Choroid plexus epithelial cell (primary cell): ENCODE measurements around the gene SCYL1.

Experiments used
- DNase-seq: peaks from one replicate; pipeline ENCODE4 v3.0.0-alpha.2; 2010; ENCODE audit warnings: low read depth
- H3K4me3 ChIP-seq: 2 replicates; pipeline ENCODE4 v1.5.1; 2011; ENCODE audit warnings: low read depth, mild to moderate bottlenecking, control low read depth, low read length, moderate library complexity
- TF ChIP-seq, protein P1 (sequence below): conservative IDR thresholded peaks from 2 replicates; pipeline ENCODE4 v1.5.1; 2011; ENCODE audit warnings: low read depth, mild to moderate bottlenecking, control low read depth, inconsistent platforms, low read length, moderate library complexity

The SCYL1 gene

DNA sequence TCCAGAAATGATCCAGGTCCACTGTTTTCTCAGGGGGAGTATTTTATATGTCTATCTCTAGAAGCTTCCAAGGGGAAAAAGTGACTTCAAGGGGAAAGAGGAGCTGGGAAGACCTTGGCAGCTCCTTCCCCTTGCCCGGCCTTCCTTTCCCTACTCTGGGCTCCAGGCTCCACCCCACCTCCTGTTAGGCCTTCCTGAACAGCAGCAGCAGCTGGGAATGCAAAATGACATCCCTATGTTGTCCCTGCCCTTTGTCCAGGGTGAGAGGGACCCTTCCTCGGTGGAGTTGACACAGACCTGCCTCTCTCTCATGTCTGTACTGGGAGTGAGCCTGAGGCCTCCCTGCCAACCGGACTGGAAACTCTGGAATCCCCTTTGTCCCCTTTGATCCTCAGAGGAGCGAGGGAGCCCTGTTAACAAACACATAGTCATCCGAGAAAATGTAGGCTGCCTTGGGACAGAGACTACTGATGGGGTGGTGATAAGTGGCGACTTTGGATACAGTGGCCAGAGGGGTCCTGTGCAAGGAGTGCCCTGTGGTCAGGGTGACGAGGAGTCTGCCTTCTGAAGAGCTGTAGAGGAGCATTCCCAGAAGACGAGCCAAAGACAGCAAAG is 35.1 kb upstream of the SCYL1 start:
- TF ChIP-seq, protein P1, sequence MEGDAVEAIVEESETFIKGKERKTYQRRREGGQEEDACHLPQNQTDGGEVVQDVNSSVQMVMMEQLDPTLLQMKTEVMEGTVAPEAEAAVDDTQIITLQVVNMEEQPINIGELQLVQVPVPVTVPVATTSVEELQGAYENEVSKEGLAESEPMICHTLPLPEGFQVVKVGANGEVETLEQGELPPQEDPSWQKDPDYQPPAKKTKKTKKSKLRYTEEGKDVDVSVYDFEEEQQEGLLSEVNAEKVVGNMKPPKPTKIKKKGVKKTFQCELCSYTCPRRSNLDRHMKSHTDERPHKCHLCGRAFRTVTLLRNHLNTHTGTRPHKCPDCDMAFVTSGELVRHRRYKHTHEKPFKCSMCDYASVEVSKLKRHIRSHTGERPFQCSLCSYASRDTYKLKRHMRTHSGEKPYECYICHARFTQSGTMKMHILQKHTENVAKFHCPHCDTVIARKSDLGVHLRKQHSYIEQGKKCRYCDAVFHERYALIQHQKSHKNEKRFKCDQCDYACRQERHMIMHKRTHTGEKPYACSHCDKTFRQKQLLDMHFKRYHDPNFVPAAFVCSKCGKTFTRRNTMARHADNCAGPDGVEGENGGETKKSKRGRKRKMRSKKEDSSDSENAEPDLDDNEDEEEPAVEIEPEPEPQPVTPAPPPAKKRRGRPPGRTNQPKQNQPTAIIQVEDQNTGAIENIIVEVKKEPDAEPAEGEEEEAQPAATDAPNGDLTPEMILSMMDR = no peak
- H3K4me3 ChIP-seq = no peak overlapping the region
- no peak for DNase-seq

DNA sequence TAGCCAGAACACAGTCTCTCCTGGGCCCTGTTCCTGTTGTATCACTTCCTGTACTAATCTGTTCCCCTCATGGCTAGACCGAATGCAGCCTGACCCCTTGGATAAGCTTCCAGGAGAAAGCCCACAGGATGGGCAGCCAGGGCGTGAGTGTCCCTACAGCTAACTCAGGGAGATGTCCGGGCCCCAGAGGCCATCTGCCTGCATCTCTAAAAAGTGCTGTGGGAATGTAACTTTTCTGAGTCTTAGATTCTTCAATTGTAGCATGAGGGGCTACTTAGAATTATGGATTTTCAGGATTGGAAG is 33.8 kb upstream of the SCYL1 start:
- no peak for DNase-seq
- TF ChIP-seq, protein P1 = no peak
- H3K4me3 ChIP-seq = no peak overlapping the region

DNA sequence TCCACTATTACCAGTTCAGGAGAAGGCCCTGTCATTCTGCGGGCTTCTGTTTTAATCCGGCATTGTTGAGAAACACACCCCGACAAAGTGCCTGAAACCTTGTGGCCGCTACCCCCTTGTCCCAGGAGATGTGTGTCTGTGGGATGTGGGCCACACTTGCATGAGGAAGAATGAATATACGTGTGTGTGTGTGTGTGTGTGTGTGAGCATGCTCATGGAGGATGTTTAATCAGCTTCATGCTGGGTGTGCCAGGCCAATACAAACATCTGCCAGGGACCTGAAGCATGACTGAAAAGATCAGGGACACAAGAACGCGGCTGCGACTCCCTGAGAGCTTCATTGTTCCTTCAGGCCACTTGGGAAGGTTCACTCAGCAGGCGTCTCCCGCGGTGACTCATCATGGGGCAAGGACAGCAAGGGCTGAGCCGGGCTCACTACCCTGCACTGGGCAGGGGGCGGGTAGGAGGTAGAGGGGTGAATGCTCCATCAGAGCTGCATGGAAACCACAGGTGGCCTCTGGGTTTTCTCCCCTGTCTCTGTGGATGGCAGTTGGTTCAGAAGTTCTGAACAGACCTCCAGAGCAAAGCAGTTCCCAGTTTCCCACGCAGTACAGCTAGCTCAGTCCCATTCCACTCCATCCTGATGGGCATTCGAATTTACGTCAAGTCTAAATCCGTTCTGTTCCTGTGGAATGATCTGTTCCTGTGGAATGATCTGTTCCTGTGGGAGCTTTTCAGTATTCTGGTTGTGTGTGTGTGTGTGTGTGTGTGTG is 33.1 kb upstream of the SCYL1 start:
- peak; percentile 87 for DNase-seq
- TF ChIP-seq, protein P1 = no peak
- H3K4me3 ChIP-seq = no peak overlapping the region

DNA sequence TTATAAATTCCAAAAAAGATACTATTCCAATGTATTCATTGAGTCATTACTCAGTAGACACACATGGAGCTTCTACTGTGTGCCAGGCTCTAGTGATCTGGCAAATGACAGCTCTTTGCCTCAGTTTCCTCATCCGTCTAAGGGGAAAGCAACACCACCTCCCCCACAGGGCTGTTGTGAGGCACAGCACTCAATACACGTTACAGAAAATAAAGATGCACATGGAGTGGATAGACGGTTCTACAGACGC is 32.6 kb upstream of the SCYL1 start:
- DNase-seq = no peak
- H3K4me3 ChIP-seq = no peak overlapping the region
- TF ChIP-seq, protein P1 = no peak

DNA sequence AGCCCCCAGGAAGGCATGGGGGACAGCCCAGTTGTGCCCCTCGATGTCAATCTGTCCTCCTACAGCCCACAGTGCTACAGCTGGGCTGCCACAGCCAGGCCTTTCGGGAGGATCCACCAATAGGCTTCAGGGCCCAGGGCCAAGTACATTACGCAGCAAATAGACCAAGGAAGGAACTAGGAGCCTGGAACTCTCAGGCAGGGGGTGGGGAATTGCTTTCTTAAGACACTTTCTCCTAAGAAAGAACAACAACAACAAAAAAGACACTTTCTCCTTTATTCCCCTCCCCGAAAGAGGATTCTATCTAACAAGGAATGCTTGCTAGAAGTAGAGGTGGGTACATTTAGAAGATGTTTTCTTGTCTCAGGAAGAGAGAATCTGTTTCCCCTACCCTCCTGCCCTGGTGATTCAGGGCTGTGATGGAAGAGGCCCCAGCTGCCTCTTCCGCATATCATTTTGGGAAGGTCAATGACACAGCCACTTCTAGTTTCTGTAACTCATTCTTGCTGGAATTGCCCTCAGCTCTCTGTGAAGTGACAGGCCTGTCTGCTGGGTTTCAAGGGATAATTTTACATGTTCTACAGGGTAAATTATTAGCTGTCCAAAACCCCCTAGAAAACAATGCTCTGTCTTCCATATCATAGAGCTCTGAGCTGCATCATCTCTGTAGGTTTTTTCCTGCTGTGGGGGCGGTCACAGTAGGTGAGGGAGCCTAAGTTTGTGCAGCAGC is 32.1 kb upstream of the SCYL1 start:
- no peak overlapping the region for H3K4me3 ChIP-seq
- TF ChIP-seq, protein P1 = no peak
- peak; percentile 92 for DNase-seq

DNA sequence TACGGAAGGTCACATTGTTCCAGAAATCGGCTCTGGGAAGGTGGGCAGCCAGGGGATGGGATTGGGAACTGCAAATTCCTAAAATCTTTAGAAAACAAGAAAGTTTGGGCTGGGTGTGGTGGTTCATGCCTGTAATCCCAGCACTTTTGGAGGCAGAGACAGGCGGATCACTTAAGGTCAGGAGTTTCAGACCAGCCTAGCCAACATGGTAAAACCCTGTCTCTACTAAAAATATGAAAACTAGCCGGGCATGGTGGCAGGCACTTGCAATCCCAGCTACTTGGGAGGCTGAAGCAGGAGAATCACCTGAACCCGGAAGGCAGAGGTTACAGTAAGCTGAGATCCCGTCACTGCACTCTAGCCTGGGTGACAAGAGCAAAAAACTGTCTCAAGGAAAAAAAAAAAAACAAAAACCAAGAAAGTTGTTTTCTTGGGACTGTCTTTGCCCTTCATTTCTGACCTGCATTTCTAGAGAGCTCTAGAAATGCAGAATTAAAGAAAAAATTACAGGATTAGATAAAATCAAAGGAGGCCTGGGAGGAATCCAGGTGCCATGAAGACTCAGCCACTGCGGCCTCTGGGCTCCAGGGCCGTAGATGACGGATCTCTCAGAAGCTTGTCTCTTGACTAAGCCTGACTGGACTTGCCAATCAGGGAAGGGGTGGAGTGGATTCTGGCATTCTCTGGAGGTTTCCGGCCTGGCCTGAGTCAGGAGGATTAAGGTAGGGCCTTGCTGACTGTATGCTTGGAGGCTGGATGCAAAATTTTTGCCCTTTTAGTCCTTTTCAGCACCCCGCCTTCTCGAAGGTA is 31.3 kb upstream of the SCYL1 start:
- peak; percentile 96 for DNase-seq
- TF ChIP-seq, protein P1 = no peak
- H3K4me3 ChIP-seq = no peak overlapping the region
